ENCODE data around the gene CDH11. TPM values are rescaled to one million over a fixed set of nuclear protein-coding genes. Genes with fewer than 3 reads are reported as not detected.

Gene CDH11
- total and polyA plus RNA-seq, 2 experiments from 2014 or later, result 3.5 to 19.6 TPM

GRCh38 chr16:65125871-65126270, 4.0 kb upstream of the CDH11 start:
- no peak for TF ChIP-seq EZH2 (IDR thresholded peaks at IDR 0.05; ENCODE audit: low read depth, unreplicated experiment)
- TF ChIP-seq REST (IDR thresholded peaks at IDR 0.05; ENCODE audit: unreplicated experiment), result no peak
- TF ChIP-seq CTCF (conservative IDR thresholded peaks at IDR 0.05; ENCODE audit: low read depth in 2 of 2), result no peak
- no peak for TF ChIP-seq POLR2AphosphoS5 (IDR thresholded peaks at IDR 0.05; ENCODE audit: low read depth)
- no peak for TF ChIP-seq ZNF114 (CRISPR knock-in tag; IDR thresholded peaks at IDR 0.05)
- TF ChIP-seq EZH2phosphoT487 (IDR thresholded peaks at IDR 0.05; ENCODE audit: unreplicated experiment), result no peak
- TF ChIP-seq JUNB (IDR thresholded peaks at IDR 0.05; ENCODE audit: unreplicated experiment), result no peak
- TF ChIP-seq STAT1 (IDR thresholded peaks at IDR 0.05; ENCODE audit: unreplicated experiment), result no peak
- no peak for TF ChIP-seq NANOG (IDR thresholded peaks at IDR 0.05; ENCODE audit: borderline replicate concordance)
- Mint-ChIP-seq H3K36me3 (ENCODE audit: low read depth) (no peaks in the 10 kb centered on the region), H3K27me3 (ENCODE audit: insufficient read depth, low read depth, poor library complexity) (peaks cover 39% of the 10 kb centered on the region), H3K4me1 (peaks cover 6% of the 10 kb centered on the region), H3K4me3 (no peak overlapping the region), H3K27ac (no peak overlapping the region), H3K9me3 (no peaks in the 10 kb centered on the region)
- no peak overlapping the region for H3K27ac ChIP-seq (ENCODE audit: low read depth)
- H3K4me3 ChIP-seq, result no peak overlapping the region
- H2AFZ ChIP-seq, result no peak overlapping the region
- H3F3A ChIP-seq (replicated peaks; ENCODE audit: low read depth), result no peaks in the 10 kb centered on the region
- no peak overlapping the region for H3K4me2 ChIP-seq
- no peaks in the 10 kb centered on the region for H4K20me1 ChIP-seq (replicated peaks; ENCODE audit: insufficient read depth)
- H3K79me2 ChIP-seq (replicated peaks; ENCODE audit: insufficient read depth), result no peaks in the 10 kb centered on the region
- H3K27me3 ChIP-seq (ENCODE audit: insufficient read depth), result peaks cover 52% of the 10 kb centered on the region
- no peak for ATAC-seq
- no peaks in the 10 kb centered on the region for H3K36me3 ChIP-seq (ENCODE audit: insufficient read depth)
- no peak for DNase-seq (ENCODE audit: low spot score)
- peaks cover 3% of the 10 kb centered on the region for H3K4me1 ChIP-seq (ENCODE audit: insufficient read depth)
- H3K9me2 ChIP-seq (ENCODE audit: insufficient read depth), result no peaks in the 10 kb centered on the region

DNA sequence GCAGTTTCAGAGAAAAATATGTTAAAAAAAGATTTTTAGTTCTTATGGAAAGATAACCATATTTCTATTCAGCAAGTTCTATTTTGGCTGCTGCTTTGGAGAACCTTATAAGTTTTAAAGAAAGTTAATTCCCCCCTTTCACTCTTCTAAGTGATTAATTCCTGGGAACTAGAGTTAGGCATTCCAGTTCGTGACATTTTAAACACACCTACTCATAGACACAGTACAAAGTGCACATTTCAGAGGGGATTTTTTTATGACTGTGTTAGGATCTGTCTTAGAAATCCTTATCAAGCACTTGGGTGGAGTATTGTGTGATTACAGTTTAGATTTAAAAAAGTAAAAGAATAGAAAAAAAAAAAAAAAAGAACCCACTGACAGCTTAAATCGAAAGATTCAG, 3.5 kb upstream of the CDH11 start:
- peaks cover 7% of the 10 kb centered on the region for H3K4me1 Mint-ChIP-seq
- no peak for ATAC-seq
- H3K36me3 Mint-ChIP-seq (ENCODE audit: low read depth), result no peaks in the 10 kb centered on the region
- no peaks in the 10 kb centered on the region for H3K9me3 Mint-ChIP-seq
- peaks cover 58% of the 10 kb centered on the region for H3K27me3 ChIP-seq (ENCODE audit: insufficient read depth)
- no peaks in the 10 kb centered on the region for H3K79me2 ChIP-seq (replicated peaks; ENCODE audit: insufficient read depth)
- H3K27ac Mint-ChIP-seq, result no peak overlapping the region
- H3K27ac ChIP-seq (ENCODE audit: low read depth), result no peak overlapping the region
- H3K27me3 Mint-ChIP-seq (ENCODE audit: insufficient read depth, low read depth, poor library complexity), result peaks cover 45% of the 10 kb centered on the region
- H3K4me2 ChIP-seq, result no peak overlapping the region
- no peaks in the 10 kb centered on the region for H3K9me2 ChIP-seq (ENCODE audit: insufficient read depth)
- no peak overlapping the region for H3K4me3 Mint-ChIP-seq
- H3K36me3 ChIP-seq (ENCODE audit: insufficient read depth), result no peaks in the 10 kb centered on the region
- DNase-seq (ENCODE audit: low spot score), result no peak
- H3F3A ChIP-seq (replicated peaks; ENCODE audit: low read depth), result no peaks in the 10 kb centered on the region
- no peak overlapping the region for H2AFZ ChIP-seq
- H3K4me1 ChIP-seq (ENCODE audit: insufficient read depth), result peaks cover 4% of the 10 kb centered on the region
- no peaks in the 10 kb centered on the region for H4K20me1 ChIP-seq (replicated peaks; ENCODE audit: insufficient read depth)
- H3K4me3 ChIP-seq, result no peak overlapping the region
- TF ChIP-seq CREB1 (CRISPR knock-in tag; IDR thresholded peaks at IDR 0.05; ENCODE audit: low read depth) (no peak), EZH2 (IDR thresholded peaks at IDR 0.05; ENCODE audit: low read depth, unreplicated experiment) (no peak), EZH2phosphoT487 (IDR thresholded peaks at IDR 0.05; ENCODE audit: unreplicated experiment) (no peak), STAT1 (IDR thresholded peaks at IDR 0.05; ENCODE audit: unreplicated experiment) (no peak), REST (IDR thresholded peaks at IDR 0.05; ENCODE audit: unreplicated experiment) (no peak), POLR2AphosphoS5 (IDR thresholded peaks at IDR 0.05; ENCODE audit: low read depth) (no peak), ZNF331 (CRISPR knock-in tag; IDR thresholded peaks at IDR 0.05; ENCODE audit: low read depth) (no peak), ZNF114 (CRISPR knock-in tag; IDR thresholded peaks at IDR 0.05) (no peak), JUNB (IDR thresholded peaks at IDR 0.05; ENCODE audit: unreplicated experiment) (no peak)
- TF ChIP-seq, protein P1, sequence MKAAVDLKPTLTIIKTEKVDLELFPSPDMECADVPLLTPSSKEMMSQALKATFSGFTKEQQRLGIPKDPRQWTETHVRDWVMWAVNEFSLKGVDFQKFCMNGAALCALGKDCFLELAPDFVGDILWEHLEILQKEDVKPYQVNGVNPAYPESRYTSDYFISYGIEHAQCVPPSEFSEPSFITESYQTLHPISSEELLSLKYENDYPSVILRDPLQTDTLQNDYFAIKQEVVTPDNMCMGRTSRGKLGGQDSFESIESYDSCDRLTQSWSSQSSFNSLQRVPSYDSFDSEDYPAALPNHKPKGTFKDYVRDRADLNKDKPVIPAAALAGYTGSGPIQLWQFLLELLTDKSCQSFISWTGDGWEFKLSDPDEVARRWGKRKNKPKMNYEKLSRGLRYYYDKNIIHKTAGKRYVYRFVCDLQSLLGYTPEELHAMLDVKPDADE (IDR thresholded peaks at IDR 0.05), result no peak
